DMS153 treated with DMSO at 0.1 percent for 48 hours (cell line): ENCODE data around the gene RABGAP1L.

ENCODE experiments used
- DNase-seq: peaks from one replicate; lab custom pipeline; 2025; ENCODE audit not compliant: unreplicated experiment; lab: John Stamatoyannopoulos, UW

Gene RABGAP1L

GRCh38 chr1:174743654-174744561, 584.6 kb downstream of the RABGAP1L start:
- peak; percentile 56 for DNase-seq

GRCh38 chr1:174744886-174745285, 585.6 kb downstream of the RABGAP1L start:
- no peak for DNase-seq

- DNase-seq: no peak
Measured at GRCh38 chr1:174746024-174746808, 586.9 kb downstream of the RABGAP1L start.

- DNase-seq: no peak
Measured at GRCh38 chr1:174747613-174748012, 588.3 kb downstream of the RABGAP1L start.

- no peak for DNase-seq
Measured at GRCh38 chr1:174748586-174748985, 589.3 kb downstream of the RABGAP1L start.

GRCh38 chr1:174753131-174753530, 593.8 kb downstream of the RABGAP1L start:
- no peak for DNase-seq

GRCh38 chr1:174761335-174761734, 602.0 kb downstream of the RABGAP1L start:
- no peak for DNase-seq

- DNase-seq: no peak
Measured at GRCh38 chr1:174761901-174762585, 602.7 kb downstream of the RABGAP1L start.

GRCh38 chr1:174764191-174764590, 604.9 kb downstream of the RABGAP1L start:
- DNase-seq: no peak

- DNase-seq: no peak
Measured at GRCh38 chr1:174766727-174767126, 607.4 kb downstream of the RABGAP1L start.

- no peak for DNase-seq
Measured at GRCh38 chr1:174768516-174768915, 609.2 kb downstream of the RABGAP1L start.

GRCh38 chr1:174768949-174769348, 609.6 kb downstream of the RABGAP1L start:
- no peak for DNase-seq

GRCh38 chr1:174769961-174770549, 610.7 kb downstream of the RABGAP1L start:
- peak; percentile 51 for DNase-seq

- no peak for DNase-seq
Measured at GRCh38 chr1:174775621-174776020, 616.3 kb downstream of the RABGAP1L start.

- no peak for DNase-seq
Measured at GRCh38 chr1:174777262-174777661, 617.9 kb downstream of the RABGAP1L start.

- DNase-seq: no peak
Measured at GRCh38 chr1:174785510-174785909, 626.2 kb downstream of the RABGAP1L start.

- no peak for DNase-seq
Measured at GRCh38 chr1:174786358-174786757, 627.0 kb downstream of the RABGAP1L start.

GRCh38 chr1:174786760-174787159, 627.4 kb downstream of the RABGAP1L start:
- no peak for DNase-seq

- no peak for DNase-seq
Measured at GRCh38 chr1:174788981-174789380, 629.7 kb downstream of the RABGAP1L start.

- DNase-seq: no peak
Measured at GRCh38 chr1:174789399-174789798, 630.1 kb downstream of the RABGAP1L start.

- DNase-seq: no peak
Measured at GRCh38 chr1:174791863-174792262, 632.5 kb downstream of the RABGAP1L start.
